HFFc6 (cell line): Measurements from ENCODE around the gene PPIC. TPM values are rescaled to one million over a fixed set of nuclear protein-coding genes. Genes with fewer than 3 reads are reported as not detected.

ENCODE experiments used
- DNase-seq: peaks from one replicate; pipeline ENCODE4 v3.0.0-alpha.2; 2018
- H3K27ac Mint-ChIP-seq: 2 replicates; pipeline ENCODE4 v1.8.0; 2020; ENCODE audit warnings: mild to moderate bottlenecking, mixed read lengths
- H3K27me3 Mint-ChIP-seq: 2 replicates; pipeline ENCODE4 v1.8.0; 2021; ENCODE audit warnings: mild to moderate bottlenecking, moderate library complexity, mixed read lengths; ENCODE audit not compliant: insufficient read depth
- H3K36me3 Mint-ChIP-seq: 2 replicates; pipeline ENCODE4 v1.8.0; 2021; ENCODE audit warnings: low read depth, mixed read lengths
- H3K4me1 Mint-ChIP-seq: 2 replicates; pipeline ENCODE4 v1.8.0; 2020; ENCODE audit warnings: low read depth, mixed read lengths
- H3K4me3 Mint-ChIP-seq: 2 replicates; pipeline ENCODE4 v1.8.0; 2020; ENCODE audit warnings: mild to moderate bottlenecking, moderate library complexity, mixed read lengths
- H3K9me3 Mint-ChIP-seq: 2 replicates; pipeline ENCODE4 v1.8.0; 2020; ENCODE audit warnings: mild to moderate bottlenecking, mixed read lengths
- total RNA-seq, 6 experiments: library from RNA; stranded (reverse); fragmentation: NEBNext Ultra II Directional; extraction: Animal tissue kit (Norgen Biotek cat#: 25700); gene quantifications; 2 replicates in 1 of 6; 3 replicates in 5 of 6; pipeline ENCODE4 v1.2.3, GENCODE V29; 2021
- TF ChIP-seq, protein P1 (sequence below): fragments of 200-600 bp; sonication (generic); IDR thresholded peaks from 2 replicates; pipeline ENCODE4 v1.5.0; 2021; ENCODE audit warnings: antibody characterized with exemption, mild to moderate bottlenecking

PPIC gene
- total RNA-seq, 6 experiments from 2014 or later, result 44.0 to 70.2 (median 49.7) TPM

- Mint-ChIP-seq H3K4me1 (peaks cover 6% of the 10 kb centered on the region; the same call in 1 of the 2 replicates), H3K9me3 (no peaks in the 10 kb centered on the region), H3K27me3 (no peaks in the 10 kb centered on the region), H3K4me3 (no peak overlapping the region), H3K36me3 (peaks cover 6% of the 10 kb centered on the region; the same call in 1 of the 2 replicates), H3K27ac (no peak overlapping the region)
- no peak for DNase-seq
- TF ChIP-seq, protein P1, sequence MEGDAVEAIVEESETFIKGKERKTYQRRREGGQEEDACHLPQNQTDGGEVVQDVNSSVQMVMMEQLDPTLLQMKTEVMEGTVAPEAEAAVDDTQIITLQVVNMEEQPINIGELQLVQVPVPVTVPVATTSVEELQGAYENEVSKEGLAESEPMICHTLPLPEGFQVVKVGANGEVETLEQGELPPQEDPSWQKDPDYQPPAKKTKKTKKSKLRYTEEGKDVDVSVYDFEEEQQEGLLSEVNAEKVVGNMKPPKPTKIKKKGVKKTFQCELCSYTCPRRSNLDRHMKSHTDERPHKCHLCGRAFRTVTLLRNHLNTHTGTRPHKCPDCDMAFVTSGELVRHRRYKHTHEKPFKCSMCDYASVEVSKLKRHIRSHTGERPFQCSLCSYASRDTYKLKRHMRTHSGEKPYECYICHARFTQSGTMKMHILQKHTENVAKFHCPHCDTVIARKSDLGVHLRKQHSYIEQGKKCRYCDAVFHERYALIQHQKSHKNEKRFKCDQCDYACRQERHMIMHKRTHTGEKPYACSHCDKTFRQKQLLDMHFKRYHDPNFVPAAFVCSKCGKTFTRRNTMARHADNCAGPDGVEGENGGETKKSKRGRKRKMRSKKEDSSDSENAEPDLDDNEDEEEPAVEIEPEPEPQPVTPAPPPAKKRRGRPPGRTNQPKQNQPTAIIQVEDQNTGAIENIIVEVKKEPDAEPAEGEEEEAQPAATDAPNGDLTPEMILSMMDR, result peak; percentile 54
These were observed 36.5 kb downstream of the PPIC start for GRCh38 chr5:122999947-123000563.

DNA sequence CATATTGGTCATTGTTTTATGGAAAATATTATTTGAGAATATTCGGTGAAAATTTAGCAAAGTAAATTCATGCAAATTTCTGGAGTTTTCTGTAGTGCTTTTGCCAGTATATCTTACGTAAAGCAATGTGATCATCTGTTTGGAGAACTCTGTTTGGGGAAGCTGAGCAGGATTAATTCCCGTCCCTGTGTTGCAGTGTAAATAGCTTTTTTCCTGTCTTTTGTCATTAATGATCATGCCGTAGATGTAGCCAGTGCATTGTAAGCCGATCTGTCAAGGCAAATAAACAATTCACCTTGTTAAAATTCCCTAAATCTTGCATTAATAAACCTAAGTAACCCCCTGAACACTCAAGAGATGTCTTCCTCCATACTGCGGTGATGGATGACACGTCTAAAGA lies 39.2 kb downstream of the PPIC start:
- TF ChIP-seq, protein P1, result no peak
- Mint-ChIP-seq H3K9me3 (no peaks in the 10 kb centered on the region), H3K27me3 (no peaks in the 10 kb centered on the region), H3K4me1 (peaks cover 6% of the 10 kb centered on the region; the same call in 1 of the 2 replicates), H3K36me3 (no peaks in the 10 kb centered on the region), H3K4me3 (no peak overlapping the region), H3K27ac (no peak overlapping the region)
- DNase-seq, result no peak

- peaks cover 6% of the 10 kb centered on the region; the same call in 1 of the 2 replicates for H3K4me1 Mint-ChIP-seq
- H3K27ac Mint-ChIP-seq, result no peak overlapping the region
- no peak for DNase-seq
- no peaks in the 10 kb centered on the region for H3K36me3 Mint-ChIP-seq
- no peaks in the 10 kb centered on the region for H3K9me3 Mint-ChIP-seq
- no peaks in the 10 kb centered on the region for H3K27me3 Mint-ChIP-seq
- no peak overlapping the region for H3K4me3 Mint-ChIP-seq
- TF ChIP-seq, protein P1, result no peak
These were observed 40.4 kb downstream of the PPIC start for GRCh38 chr5:122996091-122996490.

GRCh38 chr5:122985954-122986721 lies 50.4 kb downstream of the PPIC start:
- no peak for DNase-seq
- Mint-ChIP-seq H3K27ac (no peak overlapping the region), H3K4me1 (peaks cover 5% of the 10 kb centered on the region; the same call in 1 of the 2 replicates), H3K27me3 (no peaks in the 10 kb centered on the region; the same call in 1 of the 2 replicates), H3K9me3 (no peaks in the 10 kb centered on the region), H3K36me3 (no peaks in the 10 kb centered on the region), H3K4me3 (no peak overlapping the region)
- TF ChIP-seq, protein P1, result no peak

GRCh38 chr5:122985006-122985700 lies 51.4 kb downstream of the PPIC start:
- H3K27me3 Mint-ChIP-seq, result no peaks in the 10 kb centered on the region; the same call in 1 of the 2 replicates
- H3K4me3 Mint-ChIP-seq, result no peak overlapping the region
- DNase-seq, result no peak
- no peaks in the 10 kb centered on the region for H3K9me3 Mint-ChIP-seq
- H3K36me3 Mint-ChIP-seq, result no peaks in the 10 kb centered on the region
- TF ChIP-seq, protein P1, result no peak
- H3K4me1 Mint-ChIP-seq, result peaks cover 5% of the 10 kb centered on the region; the same call in 1 of the 2 replicates
- H3K27ac Mint-ChIP-seq, result no peak overlapping the region
